Measurements from ENCODE around the gene TELO2.
A peak's percentile ranks its signal among the peaks of the same experiment; 100 is the strongest.
"Not testable (repeated sequence)": the region's sequence is repeated elsewhere in the genome, so short reads cannot be mapped to it uniquely, and the experiment has no call there.

The TELO2 gene

GRCh38 chr16:1474082-1474795 is 18.9 kb upstream of the TELO2 start:
- H3K4me3 ChIP-seq (ENCODE audit: low read depth, low read length) = peak overlapping the region; percentile 96
- H3K36me3 ChIP-seq (ENCODE audit: control insufficient read depth, insufficient read depth, low read length) = no peaks in the 10 kb centered on the region
- H3K9ac ChIP-seq = no peak overlapping the region
- H3K4me1 ChIP-seq = peaks cover 4% of the 10 kb centered on the region
- no peak for TF ChIP-seq CTCF (IDR thresholded peaks at IDR 0.05)
- H3K9me3 ChIP-seq (ENCODE audit: control insufficient read depth, low read length) = no peaks in the 10 kb centered on the region
- H3K79me2 ChIP-seq = peaks cover 20% of the 10 kb centered on the region
- no peaks in the 10 kb centered on the region for H3K27me3 ChIP-seq (ENCODE audit: control insufficient read depth, insufficient read depth, low read length)
- peak overlapping the region; percentile 90 for H2AFZ ChIP-seq
- peak overlapping the region; percentile 99 for H3K4me2 ChIP-seq (ENCODE audit: low read length)
- no peak overlapping the region for H3K27ac ChIP-seq

GRCh38 chr16:1474796-1475551 is 18.2 kb upstream of the TELO2 start, which contains the start of gene CLCN7:
TSS of gene CLCN7 (minus strand) at chr16:1475028. CDS start at chr16:1474974, 54 bp downstream.
- H3K4me3 ChIP-seq (ENCODE audit: low read depth, low read length) = peak within 1 kb of the TSS; percentile 96
- no peaks in the 10 kb centered on the region for H3K9me3 ChIP-seq (ENCODE audit: control insufficient read depth, low read length)
- H3K79me2 ChIP-seq = peaks cover 17% of the 10 kb centered on the region
- no peaks in the 10 kb centered on the region for H3K36me3 ChIP-seq (ENCODE audit: control insufficient read depth, insufficient read depth, low read length)
- H2AFZ ChIP-seq = peak within 1 kb of the TSS; percentile 90
- no peaks in the 10 kb centered on the region for H3K27me3 ChIP-seq (ENCODE audit: control insufficient read depth, insufficient read depth, low read length)
- peak within 1 kb of the TSS; percentile 91 for H3K9ac ChIP-seq
- no peak for TF ChIP-seq CTCF (IDR thresholded peaks at IDR 0.05)
- H3K4me1 ChIP-seq = peaks cover 4% of the 10 kb centered on the region
- peak within 1 kb of the TSS; percentile 63 for H3K27ac ChIP-seq
- peak within 1 kb of the TSS; percentile 99 for H3K4me2 ChIP-seq (ENCODE audit: low read length)

- no peak for TF ChIP-seq CTCF (IDR thresholded peaks at IDR 0.05)
- peaks cover 4% of the 10 kb centered on the region for H3K4me1 ChIP-seq
- H3K79me2 ChIP-seq = peaks cover 17% of the 10 kb centered on the region
- peak overlapping the region; percentile 91 for H3K9ac ChIP-seq
- H3K4me3 ChIP-seq (ENCODE audit: low read depth, low read length) = peak overlapping the region; percentile 96
- peak overlapping the region; percentile 99 for H3K4me2 ChIP-seq (ENCODE audit: low read length)
- H2AFZ ChIP-seq = peak overlapping the region; percentile 90
- no peaks in the 10 kb centered on the region for H3K9me3 ChIP-seq (ENCODE audit: control insufficient read depth, low read length)
- H3K27ac ChIP-seq = peak overlapping the region; percentile 63
- H3K36me3 ChIP-seq (ENCODE audit: control insufficient read depth, insufficient read depth, low read length) = no peaks in the 10 kb centered on the region
- H3K27me3 ChIP-seq (ENCODE audit: control insufficient read depth, insufficient read depth, low read length) = no peaks in the 10 kb centered on the region
Measured at GRCh38 chr16:1475552-1476114, 17.5 kb upstream of the TELO2 start.

- Histone ChIP-seq H3K36me3 (ENCODE audit: control insufficient read depth, insufficient read depth, low read length) (no peaks in the 10 kb centered on the region), H3K4me2 (ENCODE audit: low read length) (no peak overlapping the region), H3K27me3 (ENCODE audit: control insufficient read depth, insufficient read depth, low read length) (no peaks in the 10 kb centered on the region), H3K9ac (no peak overlapping the region), H3K27ac (no peak overlapping the region), H2AFZ (no peak overlapping the region), H3K79me2 (peaks cover 17% of the 10 kb centered on the region), H3K4me1 (peaks cover 4% of the 10 kb centered on the region), H3K9me3 (ENCODE audit: control insufficient read depth, low read length) (no peaks in the 10 kb centered on the region), H3K4me3 (ENCODE audit: low read depth, low read length) (no peak overlapping the region)
- TF ChIP-seq CTCF (IDR thresholded peaks at IDR 0.05) = no peak
Measured at GRCh38 chr16:1477033-1477432, 16.1 kb upstream of the TELO2 start.

GRCh38 chr16:1478937-1479336 is 14.2 kb upstream of the TELO2 start:
- H3K9me3 ChIP-seq (ENCODE audit: control insufficient read depth, low read length); H3K4me1 ChIP-seq; H3K4me3 ChIP-seq (ENCODE audit: low read depth, low read length); H3K36me3 ChIP-seq (ENCODE audit: control insufficient read depth, insufficient read depth, low read length); H3K4me2 ChIP-seq (ENCODE audit: low read length); H3K79me2 ChIP-seq; H3K27me3 ChIP-seq (ENCODE audit: control insufficient read depth, insufficient read depth, low read length); H2AFZ ChIP-seq; H3K9ac ChIP-seq; H3K27ac ChIP-seq: not testable (repeated sequence)

Data from parathyroid adenoma (tissue), 2 donors.